Measurements from ENCODE around the gene FASLG.

GRCh38 chr1:172671591-172671990, 12.7 kb downstream of the FASLG start:
- no peak for TF ChIP-seq CTCF (IDR thresholded peaks at IDR 0.05)
- TF ChIP-seq POLR2A (IDR thresholded peaks at IDR 0.05) = no peak
